Effector memory CD4-positive, alpha-beta T cell (primary cell): ENCODE results near the gene MARCHF7.
"Not testable (repeated sequence)": the region's sequence is repeated elsewhere in the genome, so short reads cannot be mapped to it uniquely, and the experiment has no call there.

Source experiments
- DNase-seq, 3 donors: peaks; one replicate each; pipeline ENCODE4 v3.0.0-alpha.2; 2020
- H3K27ac ChIP-seq: 2 replicates; pipeline ENCODE4 v1.7.0; 2013; ENCODE audit warnings: mild to moderate bottlenecking, low read length, moderate library complexity; ENCODE audit not compliant: insufficient read depth, poor library complexity, severe bottlenecking
- H3K27me3 ChIP-seq: replicated peaks from 2 replicates; pipeline ENCODE4 v1.7.0; 2013; ENCODE audit warnings: mild to moderate bottlenecking, low read length; ENCODE audit not compliant: insufficient read depth, control insufficient read depth, poor library complexity, severe bottlenecking
- H3K36me3 ChIP-seq: 2 replicates; pipeline ENCODE4 v1.7.0; 2013; ENCODE audit warnings: mild to moderate bottlenecking, low read length, moderate library complexity; ENCODE audit not compliant: control insufficient read depth, insufficient read depth
- H3K4me1 ChIP-seq: 2 replicates; pipeline ENCODE4 v1.7.0; 2013; ENCODE audit warnings: low read length, mild to moderate bottlenecking; ENCODE audit not compliant: control insufficient read depth, insufficient read depth, poor library complexity, severe bottlenecking
- H3K4me3 ChIP-seq: 2 replicates; pipeline ENCODE4 v1.7.0; 2013; ENCODE audit warnings: low read length, low read depth, mild to moderate bottlenecking; ENCODE audit not compliant: insufficient read depth, poor library complexity, severe bottlenecking
- H3K9me3 ChIP-seq: 2 replicates; pipeline ENCODE4 v1.7.0; 2013; ENCODE audit warnings: mild to moderate bottlenecking, low read length, moderate library complexity; ENCODE audit not compliant: control insufficient read depth

Gene MARCHF7

DNA sequence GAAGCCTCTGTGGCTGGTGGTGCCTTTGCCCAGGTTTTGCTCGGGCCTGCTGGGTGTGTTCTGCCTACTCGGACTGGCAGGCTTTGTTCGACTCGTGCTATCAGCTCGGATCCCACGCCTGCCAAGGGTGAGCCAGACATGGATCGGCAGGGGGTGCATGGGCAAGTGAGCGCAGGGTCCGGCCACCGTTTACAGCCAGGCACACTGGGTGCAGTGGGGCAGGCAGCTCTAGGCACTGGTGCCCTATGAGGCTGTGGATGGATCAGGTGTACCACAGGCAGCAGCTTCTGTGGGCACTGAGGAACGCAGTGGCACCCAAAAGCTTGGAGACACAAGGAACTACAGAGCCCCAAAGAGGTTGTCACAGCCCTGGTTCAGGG, 25.6 kb downstream of the MARCHF7 start:
- no peak overlapping the region for H3K4me3 ChIP-seq
- no peak overlapping the region for H3K27ac ChIP-seq
- H3K9me3 ChIP-seq, result no peaks in the 10 kb centered on the region
- no peaks in the 10 kb centered on the region for H3K4me1 ChIP-seq
- H3K36me3 ChIP-seq, result peaks cover 27% of the 10 kb centered on the region
- H3K27me3 ChIP-seq, result no peaks in the 10 kb centered on the region
- no peak for DNase-seq

DNA sequence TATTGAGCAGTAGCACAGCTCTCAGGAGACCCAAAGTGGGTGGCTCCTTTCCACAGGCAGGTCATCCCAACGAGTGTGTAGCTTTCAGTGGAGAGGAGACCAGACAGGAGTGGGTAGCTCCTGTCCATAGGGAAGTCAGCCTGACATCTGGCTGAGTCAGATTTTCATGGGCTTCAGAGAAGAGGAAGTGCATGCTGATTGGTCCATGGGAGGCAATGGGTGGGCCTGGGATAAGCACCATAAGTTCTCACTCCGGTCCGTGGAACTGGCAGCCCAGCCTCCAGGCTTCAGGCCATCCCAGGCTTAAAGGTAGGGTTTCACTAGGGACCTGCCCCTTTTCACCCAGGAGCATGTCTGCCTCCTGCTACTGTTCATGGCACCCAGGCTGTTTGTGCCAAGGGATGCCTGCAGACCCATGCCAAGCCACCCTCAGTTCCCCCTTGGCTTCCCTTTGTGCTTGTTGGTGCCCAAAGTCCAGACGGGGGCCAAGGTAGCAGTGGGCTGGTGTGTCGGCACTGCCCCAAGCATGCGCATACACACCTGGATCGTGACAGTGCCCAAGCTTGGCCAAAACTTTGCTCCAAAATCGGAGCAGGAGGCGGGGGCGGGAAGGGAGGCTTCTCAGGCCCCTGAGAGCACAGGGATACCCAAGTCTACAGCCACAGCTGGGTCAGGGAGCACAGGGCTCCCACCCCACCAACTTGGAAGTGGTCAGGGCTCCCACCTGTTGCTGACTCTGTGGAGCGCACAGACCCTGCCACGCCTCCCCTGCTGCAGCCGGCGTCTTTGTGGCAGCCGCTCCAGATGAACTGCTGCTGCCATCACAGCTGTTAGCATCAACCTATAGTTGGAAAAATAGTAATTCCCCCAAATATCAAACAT, 26.4 kb downstream of the MARCHF7 start:
- Histone ChIP-seq H3K9me3 (no peaks in the 10 kb centered on the region), H3K27me3 (no peaks in the 10 kb centered on the region), H3K4me1 (no peaks in the 10 kb centered on the region), H3K27ac (no peak overlapping the region), H3K4me3 (no peak overlapping the region), H3K36me3 (peaks cover 35% of the 10 kb centered on the region)
- DNase-seq, result no peak

DNA sequence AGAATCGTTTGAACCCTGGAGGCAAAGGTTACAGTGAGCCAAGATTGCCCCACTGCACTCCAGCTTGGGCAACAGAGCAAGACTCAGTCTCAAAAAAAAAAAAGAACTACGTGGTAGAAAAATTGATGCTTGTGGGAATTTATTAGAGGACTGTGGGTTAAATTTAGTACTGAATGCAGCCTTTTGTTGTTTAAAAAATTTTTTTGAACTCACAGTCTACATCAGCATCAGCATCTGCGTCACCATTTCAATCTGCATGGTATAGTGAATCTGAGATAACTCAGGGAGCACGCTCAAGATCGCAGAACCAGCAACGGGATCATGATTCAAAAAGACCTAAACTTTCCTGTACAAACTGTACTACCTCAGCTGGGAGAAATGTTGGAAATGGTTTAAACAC, 30.5 kb downstream of the MARCHF7 start:
- H3K36me3 ChIP-seq, result peaks cover 25% of the 10 kb centered on the region

DNA sequence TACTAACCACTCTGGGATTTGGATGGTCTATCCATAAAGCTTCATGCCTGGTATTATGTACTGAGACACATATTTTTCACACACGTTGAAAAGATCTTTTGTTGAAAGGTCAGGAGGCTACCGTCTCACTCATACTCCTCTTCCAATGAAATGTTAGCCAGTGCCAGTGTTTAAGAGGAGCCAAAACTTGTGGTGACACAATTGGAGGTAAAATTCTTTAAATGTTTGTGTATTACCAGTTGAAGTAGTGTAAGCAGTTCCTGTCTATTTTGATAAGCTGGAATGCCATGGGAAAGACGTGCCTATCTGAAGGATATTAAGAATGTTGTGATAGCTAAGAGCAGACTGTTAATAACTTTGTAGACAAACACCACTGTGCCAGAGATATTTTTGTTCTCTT, 32.1 kb downstream of the MARCHF7 start:
- Histone ChIP-seq H3K4me3 (no peak overlapping the region), H3K4me1 (no peaks in the 10 kb centered on the region), H3K36me3 (peaks cover 27% of the 10 kb centered on the region), H3K9me3 (no peaks in the 10 kb centered on the region), H3K27me3 (no peaks in the 10 kb centered on the region), H3K27ac (no peak overlapping the region)
- DNase-seq, result no peak

More for the DNA sequence above, 30.5 kb downstream of the MARCHF7 start:
- H3K9me3 ChIP-seq, result no peaks in the 10 kb centered on the region
- H3K4me1 ChIP-seq, result no peaks in the 10 kb centered on the region
- no peak overlapping the region for H3K4me3 ChIP-seq
- no peak for DNase-seq
- no peak overlapping the region for H3K27ac ChIP-seq
- H3K27me3 ChIP-seq, result no peaks in the 10 kb centered on the region

DNA sequence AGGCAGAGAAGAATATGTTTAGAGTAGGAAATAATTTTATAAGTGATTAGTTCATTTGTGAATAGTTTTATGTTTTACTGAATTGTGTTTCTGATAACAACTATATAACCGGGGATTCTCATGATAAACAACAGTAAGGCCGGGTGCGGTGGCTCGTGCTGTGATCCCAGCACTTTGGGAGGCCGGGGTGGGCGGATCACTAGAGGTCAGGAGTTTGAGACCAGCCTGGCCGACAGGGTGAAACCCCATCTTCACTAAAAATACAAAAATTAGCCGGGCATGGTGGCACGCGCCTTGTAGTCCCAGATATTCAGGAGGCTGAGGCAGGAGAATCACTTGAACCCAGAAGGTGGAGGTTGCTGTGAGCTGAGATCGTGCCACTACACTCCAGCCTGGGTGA, 32.9 kb downstream of the MARCHF7 start:
- H3K36me3 ChIP-seq, result peaks cover 27% of the 10 kb centered on the region
- H3K27ac ChIP-seq, H3K4me1 ChIP-seq, DNase-seq, H3K4me3 ChIP-seq, H3K27me3 ChIP-seq, H3K9me3 ChIP-seq: not testable (repeated sequence)

DNA sequence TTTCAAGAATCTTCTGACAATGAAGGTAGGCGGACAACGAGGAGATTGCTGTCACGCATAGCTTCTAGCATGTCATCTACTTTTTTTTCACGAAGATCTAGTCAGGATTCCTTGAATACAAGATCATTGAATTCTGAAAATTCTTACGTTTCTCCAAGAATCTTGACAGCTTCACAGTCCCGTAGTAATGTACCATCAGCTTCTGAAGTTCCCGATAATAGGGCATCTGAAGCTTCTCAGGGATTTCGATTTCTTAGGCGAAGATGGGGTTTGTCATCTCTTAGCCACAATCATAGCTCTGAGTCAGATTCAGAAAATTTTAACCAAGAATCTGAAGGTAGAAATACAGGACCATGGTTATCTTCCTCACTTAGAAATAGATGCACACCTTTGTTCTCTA, 35.8 kb downstream of the MARCHF7 start:
- Histone ChIP-seq H3K4me3 (no peak overlapping the region), H3K36me3 (peaks cover 38% of the 10 kb centered on the region), H3K9me3 (no peaks in the 10 kb centered on the region), H3K27me3 (no peaks in the 10 kb centered on the region), H3K27ac (no peak overlapping the region), H3K4me1 (no peaks in the 10 kb centered on the region)
- no peak for DNase-seq

DNA sequence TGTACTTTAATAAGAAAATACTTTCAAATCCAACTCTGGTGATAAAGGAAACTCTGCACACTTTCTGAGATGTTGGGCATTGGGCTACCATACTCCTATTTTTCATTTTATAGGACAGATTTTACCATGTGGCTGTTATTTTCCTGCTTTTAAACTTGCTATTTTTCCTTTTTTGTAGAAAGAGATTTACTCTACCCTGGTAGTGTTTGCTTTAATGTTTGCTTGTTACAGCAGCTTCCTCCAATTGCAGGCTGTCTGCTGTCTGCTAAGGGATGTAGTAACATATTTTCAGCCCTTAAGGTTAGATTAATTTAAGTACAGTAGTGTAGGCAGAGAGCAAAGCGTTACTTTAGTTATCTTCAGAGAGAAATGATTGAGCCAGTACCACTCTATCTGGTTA, 38.6 kb downstream of the MARCHF7 start:
- no peak for DNase-seq
- Histone ChIP-seq H3K4me3 (no peak overlapping the region), H3K4me1 (no peaks in the 10 kb centered on the region), H3K27ac (no peak overlapping the region), H3K9me3 (no peaks in the 10 kb centered on the region), H3K36me3 (peaks cover 41% of the 10 kb centered on the region), H3K27me3 (no peaks in the 10 kb centered on the region)

DNA sequence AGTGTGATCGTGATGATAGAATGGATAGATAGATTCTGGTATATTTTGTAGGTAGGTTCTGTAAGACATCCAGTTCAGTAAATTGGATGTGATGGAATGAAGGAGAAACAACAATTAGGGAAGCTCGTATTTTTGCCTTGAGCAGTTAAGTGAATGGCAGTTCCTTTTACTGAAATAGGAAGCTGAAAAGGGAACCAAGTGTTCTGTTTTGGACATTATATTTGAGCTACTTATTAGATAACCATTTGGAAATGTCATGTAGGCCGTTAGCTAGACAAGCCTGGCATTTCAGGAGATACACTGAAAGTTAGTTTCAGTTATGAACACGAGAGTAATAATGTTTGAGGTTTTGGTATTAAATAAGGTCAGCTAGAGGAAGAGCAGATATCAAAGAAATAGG, 41.5 kb downstream of the MARCHF7 start:
- Histone ChIP-seq H3K4me3 (no peak overlapping the region), H3K9me3 (no peaks in the 10 kb centered on the region), H3K4me1 (no peaks in the 10 kb centered on the region), H3K27ac (no peak overlapping the region), H3K27me3 (no peaks in the 10 kb centered on the region), H3K36me3 (peaks cover 36% of the 10 kb centered on the region)
- DNase-seq, result no peak

DNA sequence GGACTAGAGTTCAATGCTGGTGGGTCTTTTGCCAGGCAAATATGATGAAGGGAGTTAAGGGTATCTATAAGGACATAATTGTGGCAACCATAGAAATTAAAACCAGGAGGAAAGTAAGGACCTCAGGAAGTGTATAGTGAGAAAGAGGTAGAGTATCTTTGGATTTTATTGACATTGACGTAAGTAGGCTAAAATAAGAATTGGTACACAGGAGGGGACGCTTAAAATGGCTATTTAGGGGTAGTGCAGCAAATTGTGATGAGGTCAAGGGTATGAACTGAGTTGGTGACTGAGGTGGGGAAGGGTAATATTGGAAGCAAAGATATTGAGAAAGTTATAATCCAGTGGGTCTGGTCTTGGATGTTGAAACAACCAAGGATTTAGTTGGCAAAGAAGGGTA, 42.7 kb downstream of the MARCHF7 start:
- Histone ChIP-seq H3K27me3 (no peaks in the 10 kb centered on the region), H3K9me3 (no peaks in the 10 kb centered on the region), H3K27ac (no peak overlapping the region), H3K4me1 (no peaks in the 10 kb centered on the region), H3K4me3 (no peak overlapping the region), H3K36me3 (peaks cover 42% of the 10 kb centered on the region)
- DNase-seq, result no peak

DNA sequence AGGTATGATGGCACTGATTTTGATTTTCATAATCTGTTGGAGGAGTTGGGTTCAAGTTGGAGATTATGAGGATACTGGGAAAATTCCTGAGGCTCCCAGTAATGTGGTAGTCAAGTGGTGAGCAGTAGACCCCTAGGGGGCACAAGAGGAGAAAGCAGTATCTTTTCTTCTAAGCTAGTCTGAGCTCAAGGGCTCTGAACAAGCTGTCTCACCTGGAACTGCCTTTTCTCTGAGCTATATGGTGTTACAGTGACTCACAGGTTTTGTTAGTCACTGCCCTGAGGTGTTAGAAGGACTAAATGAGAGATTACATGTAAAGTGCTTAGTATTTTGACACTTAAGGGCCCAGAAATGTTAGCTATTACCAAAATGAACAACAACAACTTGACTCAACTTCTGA, 43.5 kb downstream of the MARCHF7 start:
- Histone ChIP-seq H3K36me3 (peaks cover 42% of the 10 kb centered on the region), H3K4me1 (no peaks in the 10 kb centered on the region), H3K27me3 (no peaks in the 10 kb centered on the region), H3K9me3 (no peaks in the 10 kb centered on the region), H3K27ac (no peak overlapping the region), H3K4me3 (no peak overlapping the region)
- DNase-seq, result no peak
